Upper lobe of left lung (tissue), 4 donors: ENCODE data around the gene NAGK.

Experiments
- EP300 ChIP-seq, 4 donors: sonication (generic); formaldehyde crosslinking; IDR thresholded peaks; one replicate each; pipeline ENCODE4 v1.5.1; 2017; ENCODE audit warnings: antibody characterized with exemption in 4 of 4, control low read depth in 2 of 4
- POLR2A ChIP-seq, 4 donors: fragments of 450-650 bp; IDR thresholded peaks; one replicate each; pipeline ENCODE4 v1.5.1; 2016 to 2017; ENCODE audit warnings: antibody characterized with exemption in 4 of 4, mild to moderate bottlenecking in 2 of 4
- POLR2AphosphoS5 ChIP-seq, 2 donors: sonication (generic); formaldehyde crosslinking; IDR thresholded peaks; one replicate each; pipeline ENCODE4 v1.5.1; 2017; ENCODE audit warnings: antibody characterized with exemption in 2 of 2
- TF ChIP-seq, protein P1 (sequence below), 6 experiments: fragments of 450-650 bp in 4 of 6; fragments of 200-600 bp in 2 of 6; sonication (generic) in 2 of 6; IDR thresholded peaks; one replicate each; pipeline ENCODE4 v1.5.1; 2016 to 2019; ENCODE audit warnings: antibody characterized with exemption in 6 of 6

- TF ChIP-seq POLR2AphosphoS5 (IDR thresholded peaks at IDR 0.05) (no peak), POLR2A (IDR thresholded peaks at IDR 0.05) (no peak), EP300 (IDR thresholded peaks at IDR 0.05) (no peak)
- TF ChIP-seq, protein P1, sequence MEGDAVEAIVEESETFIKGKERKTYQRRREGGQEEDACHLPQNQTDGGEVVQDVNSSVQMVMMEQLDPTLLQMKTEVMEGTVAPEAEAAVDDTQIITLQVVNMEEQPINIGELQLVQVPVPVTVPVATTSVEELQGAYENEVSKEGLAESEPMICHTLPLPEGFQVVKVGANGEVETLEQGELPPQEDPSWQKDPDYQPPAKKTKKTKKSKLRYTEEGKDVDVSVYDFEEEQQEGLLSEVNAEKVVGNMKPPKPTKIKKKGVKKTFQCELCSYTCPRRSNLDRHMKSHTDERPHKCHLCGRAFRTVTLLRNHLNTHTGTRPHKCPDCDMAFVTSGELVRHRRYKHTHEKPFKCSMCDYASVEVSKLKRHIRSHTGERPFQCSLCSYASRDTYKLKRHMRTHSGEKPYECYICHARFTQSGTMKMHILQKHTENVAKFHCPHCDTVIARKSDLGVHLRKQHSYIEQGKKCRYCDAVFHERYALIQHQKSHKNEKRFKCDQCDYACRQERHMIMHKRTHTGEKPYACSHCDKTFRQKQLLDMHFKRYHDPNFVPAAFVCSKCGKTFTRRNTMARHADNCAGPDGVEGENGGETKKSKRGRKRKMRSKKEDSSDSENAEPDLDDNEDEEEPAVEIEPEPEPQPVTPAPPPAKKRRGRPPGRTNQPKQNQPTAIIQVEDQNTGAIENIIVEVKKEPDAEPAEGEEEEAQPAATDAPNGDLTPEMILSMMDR (IDR thresholded peaks at IDR 0.05) = no peak
These were observed 756 bp upstream of the NAGK start for GRCh38 chr2:71067567-71068217.
